SU-DHL-6 (cell line): Measurements from ENCODE around the gene BCAS3.

Experiments used
- H2AFZ ChIP-seq: fragments of 200-600 bp; sonication (generic); 2 replicates; pipeline ENCODE4 v1.6.1; 2014; ENCODE audit warnings: low read depth, mild to moderate bottlenecking, moderate library complexity, mixed read lengths, antibody characterized with exemption, low read length; ENCODE audit not compliant: severe bottlenecking
- H3F3A ChIP-seq: fragments of 200-600 bp; shearing (Covaris generic); 2 replicates; pipeline ENCODE4 v1.6.0; 2016; ENCODE audit warnings: antibody characterized with exemption, mild to moderate bottlenecking; ENCODE audit not compliant: insufficient read depth
- H3K27ac ChIP-seq: fragments of 200-600 bp; sonication (generic); 2 replicates; pipeline ENCODE4 v1.5.1; 2016; ENCODE audit warnings: low read depth, mild to moderate bottlenecking, low read length, moderate library complexity, mixed read lengths
- H3K27me3 ChIP-seq: fragments of 200-600 bp; sonication (generic), shearing (Covaris generic); 2 replicates; pipeline ENCODE4 v1.6.0; 2014; ENCODE audit warnings: mild to moderate bottlenecking, low read length
- H3K36me3 ChIP-seq: fragments of 200-600 bp; sonication (generic); 2 replicates; pipeline ENCODE4 v1.6.1; 2014; ENCODE audit warnings: mild to moderate bottlenecking, low read length, mixed read lengths
- H3K4me2 ChIP-seq: fragments of 300-600, 200-600 bp; shearing (Covaris generic), sonication (generic); 2 replicates; pipeline ENCODE4 v1.6.0; 2014; ENCODE audit warnings: low read length, low read depth, mild to moderate bottlenecking; ENCODE audit not compliant: poor library complexity, severe bottlenecking
- H3K4me3 ChIP-seq: fragments of 200-600 bp; sonication (generic); 2 replicates; pipeline ENCODE4 v1.5.1; 2014; ENCODE audit warnings: antibody characterized with exemption, low read length, mild to moderate bottlenecking, mixed read lengths; ENCODE audit not compliant: insufficient read depth, poor library complexity, severe bottlenecking
- H3K79me2 ChIP-seq: fragments of 200-600 bp; sonication (generic); 2 replicates; pipeline ENCODE4 v1.6.1; 2014; ENCODE audit warnings: mild to moderate bottlenecking, low read length, moderate library complexity; ENCODE audit not compliant: insufficient read depth
- H3K9ac ChIP-seq: fragments of 200-600 bp; sonication (generic); 2 replicates; pipeline ENCODE4 v1.7.0; 2014; ENCODE audit warnings: mild to moderate bottlenecking, low read length
- H3K9me2 ChIP-seq: fragments of 200-600 bp; sonication (generic); replicated peaks from 2 replicates; pipeline ENCODE4 v1.6.1; 2014; ENCODE audit warnings: low read length; ENCODE audit not compliant: insufficient read depth
- H3K9me3 ChIP-seq: fragments of 200-600 bp; sonication (generic); 2 replicates; pipeline ENCODE4 v1.6.1; 2014; ENCODE audit warnings: low read length, mixed read lengths; ENCODE audit not compliant: insufficient read depth
- H4K20me1 ChIP-seq: fragments of 200-600 bp; sonication (generic); 2 replicates; pipeline ENCODE4 v1.6.1; 2014; ENCODE audit warnings: low read depth, mild to moderate bottlenecking, antibody characterized with exemption, low read length, moderate library complexity, mixed read lengths
- CTCF ChIP-seq: fragments of 200-600 bp; sonication (generic); IDR thresholded peaks from one replicate; pipeline ENCODE4 v1.5.1; 2017; ENCODE audit warnings: antibody characterized with exemption, mild to moderate bottlenecking, low read length, moderate library complexity; ENCODE audit not compliant: insufficient read depth, poor library complexity, severe bottlenecking
- EZH2phosphoT487 ChIP-seq: fragments of 200-600 bp; sonication (generic), shearing (Covaris generic); conservative IDR thresholded peaks from 2 replicates; pipeline ENCODE4 v1.6.1; 2018; ENCODE audit warnings: mild to moderate bottlenecking, antibody characterized with exemption, low read length, moderate library complexity, mixed read lengths

The BCAS3 gene

GRCh38 chr17:61253937-61254574, 576.4 kb downstream of the BCAS3 start:
- H3K27ac ChIP-seq = no peak overlapping the region
- no peak for TF ChIP-seq CTCF
- no peak for TF ChIP-seq EZH2phosphoT487
- H3K9ac ChIP-seq = no peak overlapping the region
- H3K36me3 ChIP-seq = no peaks in the 10 kb centered on the region
- H3K9me3 ChIP-seq = no peaks in the 10 kb centered on the region
- H2AFZ ChIP-seq = no peak overlapping the region
- no peak overlapping the region for H3K4me2 ChIP-seq
- H3K9me2 ChIP-seq = no peaks in the 10 kb centered on the region
- H4K20me1 ChIP-seq = no peaks in the 10 kb centered on the region
- H3K79me2 ChIP-seq = no peaks in the 10 kb centered on the region
- no peak overlapping the region for H3K4me3 ChIP-seq
- H3K27me3 ChIP-seq = no peaks in the 10 kb centered on the region
- no peaks in the 10 kb centered on the region for H3F3A ChIP-seq

- TF ChIP-seq EZH2phosphoT487 (no peak), CTCF (no peak)
- H3K27me3 ChIP-seq = no peaks in the 10 kb centered on the region
- H3K9me2 ChIP-seq = no peaks in the 10 kb centered on the region
- no peak overlapping the region for H3K4me3 ChIP-seq
- no peaks in the 10 kb centered on the region for H3K9me3 ChIP-seq
- H3K36me3 ChIP-seq = no peaks in the 10 kb centered on the region
- no peak overlapping the region for H2AFZ ChIP-seq
- no peak overlapping the region for H3K4me2 ChIP-seq
- no peak overlapping the region for H3K9ac ChIP-seq
- no peak overlapping the region for H3K27ac ChIP-seq
- H3F3A ChIP-seq = no peaks in the 10 kb centered on the region
- no peaks in the 10 kb centered on the region for H4K20me1 ChIP-seq
- no peaks in the 10 kb centered on the region for H3K79me2 ChIP-seq
Measured at GRCh38 chr17:61254904-61255303, 577.3 kb downstream of the BCAS3 start.

- Histone ChIP-seq H2AFZ (no peak overlapping the region), H3K4me3 (no peak overlapping the region), H3K9ac (no peak overlapping the region), H3K27me3 (no peaks in the 10 kb centered on the region), H3F3A (no peaks in the 10 kb centered on the region), H3K4me2 (no peak overlapping the region), H3K36me3 (no peaks in the 10 kb centered on the region), H3K27ac (no peak overlapping the region), H3K9me3 (no peaks in the 10 kb centered on the region), H3K79me2 (no peaks in the 10 kb centered on the region), H4K20me1 (no peaks in the 10 kb centered on the region), H3K9me2 (no peaks in the 10 kb centered on the region)
- TF ChIP-seq CTCF (no peak), EZH2phosphoT487 (no peak)
Measured at GRCh38 chr17:61255647-61256046, 578.0 kb downstream of the BCAS3 start.
